ENCODE measurements around the gene CBX5.
A peak's percentile ranks its signal among the peaks of the same experiment; 100 is the strongest.
"Not testable (repeated sequence)": the region's sequence is repeated elsewhere in the genome, so short reads cannot be mapped to it uniquely, and the experiment has no call there.

CBX5 gene

DNA sequence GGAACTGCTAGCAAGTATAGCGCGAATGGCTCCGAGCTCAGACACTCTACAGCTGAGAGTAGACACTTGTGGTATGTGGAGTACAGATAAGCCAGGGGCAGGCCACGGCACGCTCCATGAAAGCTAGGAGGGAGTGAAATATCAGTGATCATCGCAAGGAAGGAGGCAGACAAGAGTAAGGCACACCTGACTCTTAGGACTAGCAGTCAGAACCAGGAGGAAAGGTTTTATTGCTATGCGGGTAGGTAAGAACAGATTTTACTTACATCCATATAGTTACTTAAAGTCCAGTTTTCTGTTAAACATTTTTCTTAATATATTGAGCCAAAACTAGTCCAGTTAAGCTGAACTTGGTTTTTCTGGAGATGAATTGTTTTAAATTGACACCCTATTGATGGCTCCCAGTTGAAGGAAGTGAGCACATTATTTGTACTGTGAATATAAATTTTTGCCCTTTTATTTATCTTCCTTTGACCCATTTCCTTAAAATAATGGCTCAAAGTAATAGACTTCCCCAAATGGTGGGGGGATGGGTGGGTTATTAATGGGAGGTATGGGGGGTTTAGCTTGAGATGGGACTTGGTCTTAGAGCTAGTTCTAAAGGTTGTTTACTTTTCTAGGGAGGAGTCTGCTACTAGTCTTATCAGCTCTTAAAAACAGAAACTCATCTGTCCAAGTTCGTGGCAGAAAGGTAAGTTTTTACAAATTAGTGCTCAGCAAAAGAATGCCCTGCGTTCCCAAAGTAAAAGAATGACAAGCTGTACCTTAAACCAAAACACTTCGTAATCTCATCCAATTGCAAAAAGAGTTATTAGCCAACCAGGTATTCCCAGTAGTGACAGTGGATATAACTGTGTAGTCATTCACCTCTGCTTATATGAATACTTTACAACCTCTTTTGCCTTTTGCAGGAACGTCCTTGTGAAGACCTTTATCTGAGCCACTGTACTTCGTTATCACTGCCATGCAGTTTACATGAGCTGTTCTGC is 6.4 kb upstream of the CBX5 start:
- H3K36me3 ChIP-seq = peaks cover 69% of the 10 kb centered on the region
- no peaks in the 10 kb centered on the region for H3K9me3 ChIP-seq (ENCODE audit: severe bottlenecking)
- TF ChIP-seq CTCF (IDR thresholded peaks at IDR 0.05; ENCODE audit: low read depth, low read length) = no peak
- H3K4me3 ChIP-seq (ENCODE audit: low read depth, low read length) = no peak overlapping the region
- H3K27ac ChIP-seq = peak overlapping the region; percentile 45
- no peak for DNase-seq
- no peaks in the 10 kb centered on the region for H3K27me3 ChIP-seq (ENCODE audit: insufficient read depth, low read depth, severe bottlenecking)

DNA sequence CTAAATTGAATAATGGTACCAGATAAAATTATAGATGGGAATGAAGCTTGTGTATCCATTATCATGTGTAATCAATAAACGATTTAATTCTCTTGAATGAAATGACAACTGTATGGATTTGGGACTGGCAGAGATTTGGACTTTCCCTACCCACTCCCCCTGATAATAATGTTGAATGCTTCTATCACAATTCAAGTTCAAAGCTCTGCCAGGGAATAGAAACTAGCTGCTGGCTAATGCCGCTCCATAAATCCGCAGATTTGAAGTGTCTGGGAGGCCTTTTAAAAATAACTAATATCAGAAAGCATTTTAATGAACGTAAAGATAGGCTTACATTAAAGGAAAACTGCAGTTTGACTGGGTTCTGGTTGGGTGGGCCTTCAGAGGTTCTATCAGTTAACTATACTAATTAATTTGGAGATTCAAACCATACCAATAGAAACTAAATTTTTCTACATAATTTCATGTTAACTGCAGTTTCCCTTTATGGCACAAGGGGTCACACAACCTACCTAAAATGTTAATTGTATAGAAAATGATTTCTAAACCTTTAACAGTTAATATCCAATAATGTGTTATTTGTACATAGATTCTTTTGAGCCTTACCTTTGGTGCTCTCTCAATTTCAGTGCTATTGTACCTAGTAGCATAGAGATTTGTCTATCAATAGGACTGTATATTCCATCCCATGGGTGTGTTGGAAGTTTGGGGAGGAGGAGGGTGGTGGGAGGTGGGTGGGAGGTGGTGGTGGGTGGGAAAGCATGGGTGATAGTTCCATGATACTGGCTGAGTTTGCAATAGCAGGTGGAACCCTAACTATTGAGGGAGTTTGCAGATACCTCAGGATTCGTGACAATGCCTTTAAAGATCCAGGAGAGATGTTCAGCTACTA is 5.5 kb upstream of the CBX5 start:
- Histone ChIP-seq H3K36me3 (peaks cover 76% of the 10 kb centered on the region), H3K27ac (no peak overlapping the region), H3K4me3 (ENCODE audit: low read depth, low read length) (no peak overlapping the region), H3K27me3 (ENCODE audit: insufficient read depth, low read depth, severe bottlenecking) (no peaks in the 10 kb centered on the region), H3K9me3 (ENCODE audit: severe bottlenecking) (no peaks in the 10 kb centered on the region)
- no peak for TF ChIP-seq CTCF (IDR thresholded peaks at IDR 0.05; ENCODE audit: low read depth, low read length)
- DNase-seq = no peak

- not testable (repeated sequence) for H3K9me3 ChIP-seq (ENCODE audit: severe bottlenecking); H3K27me3 ChIP-seq (ENCODE audit: insufficient read depth, low read depth, severe bottlenecking); DNase-seq; H3K27ac ChIP-seq
- Histone ChIP-seq H3K4me3 (ENCODE audit: low read depth, low read length) (peak overlapping the region; percentile 89; the same call in 1 of the 2 replicates), H3K36me3 (peaks cover 78% of the 10 kb centered on the region)
Observed at GRCh38 chr12:54284070-54284780, 4.3 kb upstream of the CBX5 start.

DNA sequence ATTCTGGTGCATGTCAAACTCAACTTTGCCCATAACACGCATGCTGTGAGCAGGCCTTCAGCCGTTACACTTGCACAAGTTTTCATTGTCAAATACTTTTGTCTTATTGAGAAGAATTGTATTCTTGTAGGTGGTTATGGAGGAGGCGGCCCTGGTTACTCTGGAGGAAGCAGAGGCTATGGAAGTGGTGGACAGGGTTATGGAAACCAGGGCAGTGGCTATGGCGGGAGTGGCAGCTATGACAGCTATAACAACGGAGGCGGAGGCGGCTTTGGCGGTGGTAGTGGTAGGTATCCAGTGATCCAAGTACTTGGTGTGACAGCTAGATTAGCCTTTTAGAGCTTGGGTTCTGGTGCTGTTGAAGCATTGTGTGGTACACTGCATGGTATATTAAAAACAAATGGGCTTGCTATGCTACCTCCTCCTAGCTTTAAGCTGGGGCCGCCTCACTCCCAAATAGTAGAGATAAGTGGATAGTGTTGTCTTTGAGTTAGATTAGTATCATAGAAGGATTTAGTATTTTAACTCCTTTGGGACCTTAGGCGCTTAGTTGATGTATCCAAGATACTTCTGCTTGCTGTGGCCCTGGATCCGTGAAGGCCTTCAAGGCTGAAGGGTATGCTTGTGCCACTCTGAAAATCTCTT is 3.1 kb upstream of the CBX5 start:
- no peak for TF ChIP-seq CTCF (IDR thresholded peaks at IDR 0.05; ENCODE audit: low read depth, low read length)
- no peaks in the 10 kb centered on the region for H3K9me3 ChIP-seq (ENCODE audit: severe bottlenecking)
- no peak overlapping the region for H3K27ac ChIP-seq
- H3K27me3 ChIP-seq (ENCODE audit: insufficient read depth, low read depth, severe bottlenecking) = no peaks in the 10 kb centered on the region
- peak overlapping the region; percentile 89 for H3K4me3 ChIP-seq (ENCODE audit: low read depth, low read length)
- H3K36me3 ChIP-seq = peaks cover 83% of the 10 kb centered on the region
- no peak for DNase-seq

DNA sequence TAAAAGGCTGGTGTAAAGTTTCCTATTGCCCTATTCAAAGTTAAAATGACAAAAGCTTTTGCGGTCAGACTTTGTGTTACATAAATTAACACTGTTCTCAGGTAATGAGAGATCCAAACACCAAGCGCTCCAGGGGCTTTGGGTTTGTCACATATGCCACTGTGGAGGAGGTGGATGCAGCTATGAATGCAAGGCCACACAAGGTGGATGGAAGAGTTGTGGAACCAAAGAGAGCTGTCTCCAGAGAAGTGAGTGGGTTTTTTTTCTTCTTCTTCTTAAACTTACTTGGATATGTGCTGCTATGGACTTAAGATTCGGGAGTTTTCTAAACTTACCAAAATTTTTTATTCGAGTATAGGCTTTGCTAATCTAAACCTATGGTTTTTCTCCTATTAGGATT is 1.8 kb upstream of the CBX5 start:
- H3K36me3 ChIP-seq = peaks cover 83% of the 10 kb centered on the region

DNA sequence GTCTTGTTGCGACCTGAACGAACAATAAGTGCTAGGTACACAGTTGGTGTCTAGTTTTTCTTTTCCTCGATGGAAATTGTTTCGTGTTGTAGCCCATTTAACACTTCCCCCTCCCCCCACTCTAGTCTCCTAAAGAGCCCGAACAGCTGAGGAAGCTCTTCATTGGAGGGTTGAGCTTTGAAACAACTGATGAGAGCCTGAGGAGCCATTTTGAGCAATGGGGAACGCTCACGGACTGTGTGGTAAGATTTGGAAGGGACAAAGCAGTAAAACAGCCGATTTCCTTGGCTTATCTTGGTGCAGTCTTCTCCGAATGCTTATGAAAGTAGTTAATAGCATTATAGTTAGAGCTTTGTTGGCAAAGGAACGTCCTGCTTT is 1.3 kb upstream of the CBX5 start:
- not testable (repeated sequence) for H3K9me3 ChIP-seq (ENCODE audit: severe bottlenecking); H3K27me3 ChIP-seq (ENCODE audit: insufficient read depth, low read depth, severe bottlenecking); DNase-seq
- H3K4me3 ChIP-seq (ENCODE audit: low read depth, low read length) = peak overlapping the region; percentile 89
- H3K27ac ChIP-seq = peak overlapping the region; percentile 98
- peaks cover 81% of the 10 kb centered on the region for H3K36me3 ChIP-seq

More for the DNA sequence above, 1.8 kb upstream of the CBX5 start:
- not testable (repeated sequence) for H3K9me3 ChIP-seq (ENCODE audit: severe bottlenecking); DNase-seq; H3K27me3 ChIP-seq (ENCODE audit: insufficient read depth, low read depth, severe bottlenecking)
- H3K4me3 ChIP-seq (ENCODE audit: low read depth, low read length) = peak overlapping the region; percentile 89
- peak overlapping the region; percentile 98 for H3K27ac ChIP-seq
